Caki2 (cell line): ENCODE measurements around the gene DNASE2B. TPM values are rescaled to one million over a fixed set of nuclear protein-coding genes. Genes with fewer than 3 reads are reported as not detected.
A peak's percentile ranks its signal among the peaks of the same experiment; 100 is the strongest.
"Not testable (repeated sequence)": the region's sequence is repeated elsewhere in the genome, so short reads cannot be mapped to it uniquely, and the experiment has no call there.

Experiments
- DNase-seq: peaks from one replicate; pipeline ENCODE4 v3.0.0-alpha.2; 2015; ENCODE audit warnings: low read depth
- in situ Hi-C: cut with HindIII; loops from 2 replicates; pipeline ENCODE4 v1.10.0; 2016; ENCODE audit warnings: low sequenced_read_pairs, low pct_unique_long_range_greater_than_20kb, mixed read lengths
- total RNA-seq: library from RNA; depleted of rRNA; stranded (reverse); fragments of >200 nt; shearing (Covaris generic); gene quantifications from 2 replicates; pipeline ENCODE4 v1.2.3, GENCODE V29; 2014; ENCODE audit warnings: low replicate concordance; rRNA removed

The DNASE2B gene
- total RNA-seq, 1 experiment from 2014 or later, result not detected

DNA sequence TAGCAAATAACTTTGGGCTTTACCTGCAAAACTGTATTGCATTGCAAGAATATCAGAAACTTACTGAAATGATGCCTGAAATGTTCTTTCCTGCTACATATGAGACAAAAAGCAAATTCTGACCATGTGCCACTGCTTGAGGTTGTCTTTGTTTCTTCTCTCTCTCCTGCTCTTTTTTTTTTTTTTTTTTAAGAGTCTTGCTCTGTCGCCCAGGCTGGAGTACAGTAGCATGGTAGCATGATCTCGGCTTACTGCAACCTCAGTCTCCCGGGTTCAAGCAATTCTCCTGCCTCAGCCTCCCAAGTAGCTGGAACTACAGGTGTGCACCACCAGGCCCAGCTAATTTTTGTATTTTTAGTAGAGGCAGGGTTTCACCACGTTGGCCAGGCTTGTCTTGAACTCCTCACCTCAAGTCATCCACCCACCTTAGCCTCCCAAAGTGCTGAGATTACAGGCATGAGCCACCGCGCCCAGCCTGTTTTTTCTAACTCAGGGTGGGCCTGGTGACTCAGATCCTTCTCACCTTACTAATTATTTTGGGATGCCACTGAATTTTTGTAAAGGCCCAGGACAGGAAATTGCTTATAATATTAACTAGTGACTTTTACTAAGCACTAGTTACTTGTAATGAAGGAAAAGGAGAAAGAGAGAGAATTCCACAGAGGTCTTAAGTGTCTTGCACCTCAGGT, 35.9 kb downstream of the DNASE2B start:
- no peak for DNase-seq
- in situ Hi-C loops, result no loop called here

DNA sequence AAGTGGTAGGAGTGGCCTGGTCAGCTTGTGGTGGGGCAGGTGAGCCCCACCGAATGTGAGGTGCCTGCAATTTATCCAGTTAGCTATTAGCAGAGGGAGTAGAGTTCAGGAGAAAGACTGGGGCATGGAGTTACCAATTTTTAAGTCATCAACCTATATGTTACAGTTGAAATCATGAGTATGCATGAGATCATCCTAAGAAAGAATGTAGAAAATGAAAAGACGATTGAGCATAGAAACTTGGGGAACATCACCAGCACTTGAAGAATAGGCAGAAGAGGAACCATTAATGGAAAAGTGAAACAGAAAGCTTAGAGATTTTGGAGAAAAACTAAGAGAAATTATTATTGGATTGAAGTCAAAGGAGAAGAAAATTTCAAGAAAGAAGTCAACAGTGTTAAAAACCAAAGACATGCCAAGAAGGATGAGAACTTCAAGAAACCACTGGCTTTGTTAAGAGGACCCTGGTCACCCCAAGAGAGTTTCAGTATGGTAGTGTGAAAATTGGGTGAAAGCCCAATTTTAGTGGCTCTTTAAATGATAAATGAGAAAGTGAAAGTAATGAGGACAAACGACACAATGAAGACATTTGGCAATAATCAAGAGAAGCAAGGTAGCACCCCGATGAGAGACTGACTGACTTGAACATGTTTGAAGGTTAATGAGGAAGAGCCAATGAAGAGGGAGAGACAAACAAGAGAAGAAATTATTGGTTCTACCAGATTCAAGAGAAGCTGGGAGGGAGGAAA, 36.7 kb downstream of the DNASE2B start:
- DNase-seq, result no peak
- in situ Hi-C loops, result no loop called here

- DNase-seq, result no peak
- in situ Hi-C loops, result no loop called here
Observed at GRCh38 chr1:84436876-84437655, 38.8 kb downstream of the DNASE2B start.

DNA sequence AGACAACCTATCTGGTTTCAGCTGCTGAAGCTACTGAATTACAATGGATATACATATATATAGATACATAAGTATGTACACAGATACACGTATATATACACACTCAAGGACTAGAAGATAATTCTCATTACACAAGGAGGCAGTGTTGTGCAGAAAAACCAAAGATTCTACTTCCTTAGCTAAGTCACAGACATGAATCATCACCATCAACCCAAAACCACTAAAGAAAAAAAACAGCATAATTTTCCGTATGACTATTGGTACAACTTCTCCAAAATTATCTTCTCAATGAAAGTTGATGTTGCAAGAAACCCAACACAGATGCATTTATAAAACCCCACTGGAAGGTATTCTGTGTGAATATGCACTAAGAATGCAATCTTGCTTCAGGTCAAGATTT, 44.0 kb downstream of the DNASE2B start:
- DNase-seq, result peak; percentile 52
- in situ Hi-C loops, result no loop called here

- in situ Hi-C loops, DNase-seq: not testable (repeated sequence)
Observed at GRCh38 chr1:84442747-84443646, 44.7 kb downstream of the DNASE2B start.

GRCh38 chr1:84448704-84449103, 50.4 kb downstream of the DNASE2B start:
- in situ Hi-C loops, DNase-seq: not testable (repeated sequence)

- in situ Hi-C loops, result no loop called here
- DNase-seq, result no peak
Observed at GRCh38 chr1:84450910-84451309, 52.6 kb downstream of the DNASE2B start.

DNA sequence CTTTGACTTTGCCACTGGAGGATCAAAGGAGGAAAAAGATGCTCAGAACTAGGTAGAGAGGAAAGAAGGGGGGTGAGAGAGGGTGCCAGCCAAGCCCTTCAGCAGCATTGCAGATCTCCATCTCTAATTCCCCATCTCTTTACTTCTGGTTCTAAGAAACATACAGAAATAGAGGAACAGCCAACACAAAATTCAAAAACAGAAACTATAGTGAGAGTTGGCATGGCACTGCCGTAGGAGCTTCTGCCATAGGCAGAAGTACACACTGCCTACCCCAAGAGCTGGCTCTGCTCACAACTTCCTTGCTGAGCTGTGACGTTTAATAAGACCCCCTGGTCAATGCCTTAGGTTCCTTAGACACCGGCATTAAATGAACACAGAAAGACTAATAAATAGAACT, 54.2 kb downstream of the DNASE2B start:
- no peak for DNase-seq
- in situ Hi-C loops, result no loop called here

DNA sequence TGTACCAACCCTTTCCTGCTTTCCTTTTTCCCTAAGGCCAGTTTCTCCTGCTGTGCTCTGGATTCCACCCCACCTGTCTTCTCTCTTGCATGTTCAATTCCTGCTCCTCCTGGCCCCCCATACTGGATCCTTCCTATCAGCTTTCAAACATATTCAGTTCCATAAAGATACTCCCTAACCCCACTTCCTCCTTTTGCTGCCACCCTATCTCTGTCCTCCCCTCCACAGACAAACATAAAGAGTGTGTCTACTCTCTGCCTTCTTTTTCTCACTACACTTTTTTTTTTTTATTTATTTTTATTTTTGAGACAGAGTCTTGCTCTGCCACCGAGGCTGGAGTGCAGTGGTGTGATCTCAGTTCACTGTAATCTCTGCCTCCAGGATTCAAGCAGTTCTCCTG, 63.8 kb downstream of the DNASE2B start:
- DNase-seq, result no peak
- in situ Hi-C loops, result no loop called here

Other genes starting within 250 kb of the DNASE2B start
- gene SAMD13, start 96.8 kb upstream of the DNASE2B start, total RNA-seq, result 2.5 and 8.7 TPM in 2 replicates
- gene RPF1, start 80.8 kb downstream of the DNASE2B start, total RNA-seq, result 40.3 and 41.2 TPM in 2 replicates
- not detected in 2 replicates for gene SPATA1, start 107.9 kb downstream of the DNASE2B start, total RNA-seq
- 81.2 and 90.2 TPM in 2 replicates for gene GNG5, start 108.1 kb downstream of the DNASE2B start, total RNA-seq
- gene CTBS, start 176.0 kb downstream of the DNASE2B start, total RNA-seq, result 5.5 and 6.1 TPM in 2 replicates